HEK293 (cell line): ENCODE results near the gene APOC1.

Source experiments
- CTCF ChIA-PET: fragments of 350-600 bp; formaldehyde crosslinking; extraction: SDS; loops from one replicate; lab custom pipeline; 2021; ENCODE audit warnings: antibody characterized with exemption; lab: Yijun Ruan, JAX
- POLR2A ChIA-PET: fragments of 300-600 bp; formaldehyde crosslinking; extraction: SDS; loops from one replicate; lab custom pipeline; 2020; ENCODE audit warnings: antibody characterized with exemption, inconsistent platforms; lab: Yijun Ruan, JAX
- H3K27ac ChIP-seq: fragments of 200-500 bp; sonication (Bioruptor generic); 2 replicates; pipeline ENCODE4 v1.5.1; 2014; ENCODE audit warnings: low read depth, low read length, control low read depth, inconsistent platforms; ENCODE audit errors: extremely low read depth
- H3K36me3 ChIP-seq, 2 experiments: fragments of 200-500 bp in 1 of 2; sonication (Bioruptor generic) in 1 of 2; 1 replicate in 1 of 2; 2 replicates in 1 of 2; pipeline ENCODE4 v1.5.1; 2014 to 2017; ENCODE audit warnings: inconsistent platforms in 2 of 2, low read length in 2 of 2; ENCODE audit not compliant: control insufficient read depth in 2 of 2, insufficient read depth in 1 of 2
- H3K4me1 ChIP-seq: fragments of 200-500 bp; sonication (Bioruptor generic); 2 replicates; pipeline ENCODE4 v1.5.1; 2014; ENCODE audit warnings: mild to moderate bottlenecking, low read length, inconsistent platforms; ENCODE audit not compliant: control insufficient read depth, insufficient read depth
- H3K4me3 ChIP-seq: 2 replicates; pipeline ENCODE4 v1.5.1; 2011; ENCODE audit warnings: low read depth, mild to moderate bottlenecking, control low read depth, low read length, moderate library complexity
- H3K9me3 ChIP-seq: fragments of 200-500 bp; sonication (Bioruptor generic); 2 replicates; pipeline ENCODE4 v1.5.1; 2014; ENCODE audit warnings: low read depth, low read length, inconsistent platforms; ENCODE audit not compliant: control insufficient read depth, insufficient read depth
- EGR2 ChIP-seq: fragments of 450-650 bp; formaldehyde crosslinking; IDR thresholded peaks from 2 replicates; pipeline ENCODE4 v1.5.1; 2016; ENCODE audit warnings: low read depth, missing biosample characterization, missing genetic modification characterization
- GLI2 ChIP-seq: fragments of 450-650 bp; formaldehyde crosslinking; IDR thresholded peaks from 2 replicates; pipeline ENCODE4; 2017; ENCODE audit warnings: missing biosample characterization, missing genetic modification characterization, low read depth, borderline replicate concordance
- GLIS2 ChIP-seq: fragments of 450-650 bp; formaldehyde crosslinking; IDR thresholded peaks from 2 replicates; pipeline ENCODE4 v1.5.1; 2016; ENCODE audit warnings: missing biosample characterization, missing genetic modification characterization
- KLF7 ChIP-seq: fragments of 450-650 bp; formaldehyde crosslinking; IDR thresholded peaks from 2 replicates; pipeline ENCODE4 v1.5.1; 2016; ENCODE audit warnings: missing biosample characterization, missing genetic modification characterization, borderline replicate concordance
- KLF9 ChIP-seq: fragments of 450-650 bp; formaldehyde crosslinking; IDR thresholded peaks from 2 replicates; pipeline ENCODE4 v1.5.1; 2016; ENCODE audit warnings: missing biosample characterization, missing genetic modification characterization, low read depth
- PATZ1 ChIP-seq: fragments of 450-650 bp; formaldehyde crosslinking; IDR thresholded peaks from 2 replicates; pipeline ENCODE4 v1.5.1; 2016; ENCODE audit warnings: missing biosample characterization, missing genetic modification characterization
- PBX3 ChIP-seq: sonication (generic); formaldehyde crosslinking; IDR thresholded peaks from 2 replicates; pipeline ENCODE4 v1.8.1; 2022; ENCODE audit warnings: mild to moderate bottlenecking, moderate library complexity, missing genetic modification reagents
- PRDM6 ChIP-seq: fragments of 450-650 bp; formaldehyde crosslinking; IDR thresholded peaks from 2 replicates; pipeline ENCODE4 v1.5.1; 2017; ENCODE audit warnings: missing biosample characterization, missing genetic modification characterization
- REST ChIP-seq: fragments of 450-650 bp; formaldehyde crosslinking; IDR thresholded peaks from 2 replicates; pipeline ENCODE4 v1.5.1; 2016; ENCODE audit warnings: missing biosample characterization, missing genetic modification characterization
- SP2 ChIP-seq: fragments of 450-650 bp; formaldehyde crosslinking; IDR thresholded peaks from 2 replicates; pipeline ENCODE4 v1.5.1; 2016; ENCODE audit warnings: missing biosample characterization, missing genetic modification characterization
- SP3 ChIP-seq: fragments of 450-650 bp; formaldehyde crosslinking; IDR thresholded peaks from 2 replicates; pipeline ENCODE4 v1.5.1; 2016; ENCODE audit warnings: missing biosample characterization, missing genetic modification characterization
- SP7 ChIP-seq: fragments of 450-650 bp; formaldehyde crosslinking; IDR thresholded peaks from 2 replicates; pipeline ENCODE4 v1.5.1; 2016; ENCODE audit warnings: missing biosample characterization, missing genetic modification characterization
- ZBTB17 ChIP-seq: fragments of 450-650 bp; formaldehyde crosslinking; IDR thresholded peaks from 2 replicates; pipeline ENCODE4 v1.5.1; 2016; ENCODE audit warnings: missing biosample characterization, missing genetic modification characterization
- ZIC2 ChIP-seq: fragments of 450-650 bp; formaldehyde crosslinking; IDR thresholded peaks from 2 replicates; pipeline ENCODE4 v1.5.1; 2016; ENCODE audit warnings: missing biosample characterization, missing genetic modification characterization
- ZNF16 ChIP-seq: fragments of 450-650 bp; formaldehyde crosslinking; IDR thresholded peaks from 2 replicates; pipeline ENCODE4 v1.5.1; 2016; ENCODE audit warnings: low read depth, missing biosample characterization, missing genetic modification characterization
- ZNF211 ChIP-seq: fragments of 450-650 bp; formaldehyde crosslinking; IDR thresholded peaks from 2 replicates; pipeline ENCODE4 v1.5.1; 2016; ENCODE audit warnings: low read depth, missing biosample characterization, missing genetic modification characterization
- ZNF214 ChIP-seq: fragments of 450-650 bp; formaldehyde crosslinking; IDR thresholded peaks from 2 replicates; pipeline ENCODE4 v1.5.1; 2017; ENCODE audit warnings: missing biosample characterization, mild to moderate bottlenecking, missing genetic modification characterization, borderline replicate concordance
- ZNF423 ChIP-seq: fragments of 450-650 bp; formaldehyde crosslinking; IDR thresholded peaks from 2 replicates; pipeline ENCODE4 v1.5.1; 2016; ENCODE audit warnings: missing biosample characterization, missing genetic modification characterization
- ZNF433 ChIP-seq: fragments of 450-650 bp; formaldehyde crosslinking; IDR thresholded peaks from 2 replicates; pipeline ENCODE4 v1.5.1; 2016; ENCODE audit warnings: missing biosample characterization, missing genetic modification characterization, low read depth
- ZNF521 ChIP-seq: fragments of 450-650 bp; formaldehyde crosslinking; IDR thresholded peaks from 2 replicates; pipeline ENCODE4 v1.5.1; 2017; ENCODE audit warnings: missing biosample characterization, mild to moderate bottlenecking, missing genetic modification characterization
- ZNF600 ChIP-seq: fragments of 450-650 bp; formaldehyde crosslinking; IDR thresholded peaks from 2 replicates; pipeline ENCODE4 v1.5.1; 2016; ENCODE audit warnings: missing biosample characterization, missing genetic modification characterization
- ZNF645 ChIP-seq: fragments of 450-650 bp; formaldehyde crosslinking; IDR thresholded peaks from 2 replicates; pipeline ENCODE4; 2016; ENCODE audit warnings: missing biosample characterization, missing genetic modification characterization
- ZNF664 ChIP-seq: fragments of 450-650 bp; formaldehyde crosslinking; IDR thresholded peaks from 2 replicates; pipeline ENCODE4 v1.5.1; 2016; ENCODE audit warnings: missing biosample characterization, missing genetic modification characterization
- ZNF747 ChIP-seq: fragments of 450-650 bp; formaldehyde crosslinking; IDR thresholded peaks from 2 replicates; pipeline ENCODE4 v1.5.1; 2016; ENCODE audit warnings: missing biosample characterization, missing genetic modification characterization
- ZSCAN5A ChIP-seq: fragments of 450-650 bp; formaldehyde crosslinking; IDR thresholded peaks from 2 replicates; pipeline ENCODE4 v1.5.1; 2016; ENCODE audit warnings: missing biosample characterization, missing genetic modification characterization
- ZXDB ChIP-seq: fragments of 450-650 bp; formaldehyde crosslinking; IDR thresholded peaks from 2 replicates; pipeline ENCODE4 v1.5.1; 2016; ENCODE audit warnings: missing biosample characterization, missing genetic modification characterization

Gene APOC1

GRCh38 chr19:44905437-44906160 lies 8.8 kb upstream of the APOC1 start, which contains the start of gene APOE (continued):
- TF ChIP-seq GLI2 (no peak), ZNF600 (tag by site-specific recombination) (no peak; the same call in 1 of the 2 replicates), ZNF521 (no peak), EGR2 (tag by site-specific recombination) (peak; percentile 68), SP2 (tag by site-specific recombination) (peak; percentile 74), REST (tag by site-specific recombination) (no peak), ZNF211 (no peak), ZIC2 (tag by site-specific recombination) (peak; percentile 89), ZNF214 (tag by site-specific recombination) (no peak), KLF7 (no peak), ZNF16 (tag by site-specific recombination) (no peak), SP7 (tag by site-specific recombination) (peak; percentile 67), PATZ1 (tag by site-specific recombination) (peak; percentile 49), ZNF747 (tag by site-specific recombination) (no peak), SP3 (tag by site-specific recombination) (peak; percentile 94), ZNF645 (tag by site-specific recombination) (no peak; the same call in 1 of the 2 replicates), ZNF423 (0 out of 2 replicates have a peak, but pooled peaks have one; percentile 45), ZBTB17 (0 out of 2 replicates have a peak, but pooled peaks have one; percentile 18), ZNF433 (tag by site-specific recombination) (no peak)

- H3K4me3 ChIP-seq: no peak overlapping the region
- H3K36me3 ChIP-seq: peaks cover 2 to 4% of the 10 kb centered on the region in 2 experiments; a peak in 2 of 3 replicates
- no peak overlapping the region for H3K27ac ChIP-seq
- no peaks in the 10 kb centered on the region for H3K9me3 ChIP-seq
- ChIA-PET CTCF (interaction anchor here (1.3 kb wide), 1 partner anchor 44 kb away, joined by 7 read pairs; no protein-coding TSS in a partner anchor), POLR2A (no interaction called here)
- H3K4me1 ChIP-seq: peaks cover 6% of the 10 kb centered on the region; the same call in 1 of the 2 replicates
- no peak for TF ChIP-seq PBX3
- no peak for TF ChIP-seq PRDM6 (tag by site-specific recombination)
- TF ChIP-seq ZNF664 (tag by site-specific recombination): no peak
- no peak for TF ChIP-seq ZXDB (tag by site-specific recombination)
- TF ChIP-seq KLF9 (tag by site-specific recombination): no peak
- TF ChIP-seq ZSCAN5A (tag by site-specific recombination): no peak
- no peak for TF ChIP-seq GLIS2
These were observed 6.8 kb upstream of the APOC1 start for GRCh38 chr19:44907613-44908012.
